PFSK-1 (cell line): ENCODE results near the gene DEFB132.

Experiments used
- FOXP2 ChIP-seq: optimal IDR thresholded peaks from 2 replicates; pipeline ENCODE3; 2011; ENCODE audit warnings: borderline replicate concordance, control low read depth, inconsistent platforms; ENCODE audit not compliant: insufficient read depth; ENCODE audit errors: extremely low read length, extremely low read depth
- POLR2AphosphoS5 ChIP-seq: IDR thresholded peaks from 2 replicates; pipeline ENCODE4 v1.6.1; 2012; ENCODE audit warnings: low read depth, mild to moderate bottlenecking, control low read depth, low read length, moderate library complexity
- REST ChIP-seq, 2 experiments: IDR thresholded peaks; 2 replicates each; pipeline versions ENCODE4 v1.6.1 to v1.8.0; 2011 to 2012; ENCODE audit warnings: low read depth in 2 of 2, low read length in 2 of 2, control low read depth in 1 of 2, inconsistent platforms in 1 of 2, mild to moderate bottlenecking in 1 of 2, moderate library complexity in 1 of 2; ENCODE audit not compliant: insufficient read depth in 1 of 2
- SIN3A ChIP-seq: IDR thresholded peaks from 2 replicates; pipeline ENCODE4 v1.6.1; 2012; ENCODE audit warnings: mild to moderate bottlenecking, low read length, moderate library complexity, borderline replicate concordance; ENCODE audit not compliant: insufficient read depth
- TAF1 ChIP-seq: IDR thresholded peaks from 2 replicates; pipeline ENCODE4 v1.6.1; 2012; ENCODE audit warnings: low read length, control low read depth, borderline replicate concordance; ENCODE audit not compliant: insufficient read depth

- TF ChIP-seq POLR2AphosphoS5 (no peak), SIN3A (no peak), REST (IDR thresholded peaks at IDR 0.05; ENCODE audit: insufficient read depth in 1 of 2, low read depth in 2 of 2, low read length in 2 of 2) (no peak), TAF1 (no peak), FOXP2 (no peak)
Measured at GRCh38 chr20:294602-295001, 37.1 kb downstream of the DEFB132 start.
